Stimulated activated CD4-positive, alpha-beta T cell treated with anti-CD3 and anti-CD28 coated beads, TNF-alpha, amount 100 ng/mL, for 48 hours (primary cell): ENCODE data around the gene RASL10A.
"Not testable (repeated sequence)": the region's sequence is repeated elsewhere in the genome, so short reads cannot be mapped to it uniquely, and the experiment has no call there.

Source experiments
- DNase-seq, 3 donors: peaks; one replicate each; pipeline ENCODE4 v3.0.0-alpha.2; 2020; ENCODE audit warnings: low read depth in 3 of 3

The RASL10A gene, protein sequence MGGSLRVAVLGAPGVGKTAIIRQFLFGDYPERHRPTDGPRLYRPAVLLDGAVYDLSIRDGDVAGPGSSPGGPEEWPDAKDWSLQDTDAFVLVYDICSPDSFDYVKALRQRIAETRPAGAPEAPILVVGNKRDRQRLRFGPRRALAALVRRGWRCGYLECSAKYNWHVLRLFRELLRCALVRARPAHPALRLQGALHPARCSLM

DNA sequence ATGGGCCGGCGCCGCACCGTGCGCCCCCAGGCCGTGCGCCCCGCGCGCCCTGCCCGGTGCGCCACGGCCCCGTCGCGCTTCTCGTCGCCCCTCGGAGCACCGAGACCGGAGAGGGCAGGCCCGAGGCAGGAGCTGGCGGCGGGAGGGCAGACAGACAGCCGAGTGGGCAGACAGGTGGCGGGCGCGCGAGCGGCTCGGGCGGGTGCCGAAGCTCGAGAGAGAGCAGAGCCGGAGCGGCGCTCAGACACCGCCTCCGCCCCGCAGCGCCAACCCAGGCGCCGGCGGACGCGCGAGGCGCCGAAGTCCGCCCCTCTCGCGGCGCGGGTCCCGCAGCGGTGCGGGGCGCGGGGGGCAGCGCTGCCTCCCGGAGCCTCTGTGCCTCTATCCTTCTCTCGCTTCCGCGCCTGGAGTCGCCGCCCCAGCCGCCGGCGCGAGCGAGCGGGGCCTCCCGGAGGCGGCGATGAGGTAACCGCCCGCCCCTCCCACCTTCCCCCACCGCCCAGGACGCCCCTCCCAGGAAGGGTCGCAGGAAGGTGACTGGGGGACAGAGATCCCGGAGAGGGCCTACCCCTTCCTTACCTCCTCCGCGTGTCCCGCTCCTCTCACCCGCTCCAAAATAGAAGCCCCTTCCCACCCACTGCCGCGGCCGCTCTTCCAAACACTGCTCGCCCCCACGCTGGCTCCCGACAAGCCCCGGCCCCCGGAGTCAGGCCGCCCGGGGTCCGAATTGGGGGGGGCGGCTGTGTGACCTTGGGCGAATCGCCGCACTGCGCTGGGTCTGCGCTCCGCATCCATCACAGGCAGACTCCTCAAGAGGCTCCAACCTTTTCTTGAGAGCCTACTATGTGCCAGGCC lies at the start of gene RASL10A:
TSS of gene RASL10A (minus strand) at position 412 of the 855 bp plus-strand sequence. CDS start 451 bp downstream, outside the sequence.
- DNase-seq, result no peak

DNA sequence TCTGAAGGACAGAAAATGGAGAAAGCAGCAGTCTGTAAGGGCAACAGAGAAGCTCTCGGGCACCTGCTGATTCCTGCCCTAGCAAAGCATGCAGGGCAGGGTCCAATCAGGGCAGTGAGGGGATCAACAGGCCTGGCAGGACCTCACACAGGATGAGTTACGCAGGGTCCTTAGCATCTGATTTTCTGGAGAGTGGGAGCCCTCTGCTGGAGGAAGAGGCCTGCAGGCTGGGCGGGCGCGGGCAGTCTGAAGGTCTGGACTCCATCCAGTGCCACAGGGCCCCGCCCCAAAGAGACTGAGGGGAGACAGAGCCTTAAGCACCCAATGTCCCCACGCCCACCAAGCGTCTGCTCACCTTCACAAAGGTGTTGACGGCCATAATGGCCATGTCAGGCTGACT lies 44.0 kb upstream of the RASL10A start:
- no peak for DNase-seq

DNA sequence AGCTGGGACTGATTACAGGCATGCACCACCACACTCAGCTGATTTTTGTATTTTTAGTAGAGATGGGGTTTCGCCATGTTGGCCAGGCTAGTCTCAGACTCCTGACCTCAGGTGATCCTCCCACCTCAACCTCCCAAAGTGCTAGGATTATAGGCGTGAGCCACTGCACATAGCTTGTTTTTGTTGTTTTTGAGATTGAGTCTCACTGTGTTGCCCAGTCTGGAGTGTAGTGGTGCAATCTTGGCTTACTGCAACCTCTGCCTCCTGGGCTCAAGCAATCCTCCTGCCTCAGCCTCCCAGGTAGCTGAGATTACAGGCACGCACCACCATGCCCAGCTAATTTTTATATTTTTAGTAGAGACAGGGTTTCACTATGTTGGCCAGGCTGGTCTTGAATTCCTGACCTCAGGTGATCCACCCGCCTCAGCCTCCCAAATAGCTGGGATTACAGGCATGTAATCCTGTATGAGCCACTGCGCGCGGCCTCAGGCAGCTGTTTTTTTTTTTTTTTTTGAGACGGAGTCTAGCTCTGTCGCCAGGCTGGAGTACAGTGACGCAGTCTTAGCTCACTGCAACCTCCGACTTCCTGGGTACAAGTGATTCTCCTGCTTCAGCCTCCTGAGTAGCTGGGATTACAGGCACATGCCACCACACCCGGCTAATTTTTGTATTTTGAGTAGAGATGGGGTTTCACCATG lies 41.8 kb upstream of the RASL10A start:
- not testable (repeated sequence) for DNase-seq

DNA sequence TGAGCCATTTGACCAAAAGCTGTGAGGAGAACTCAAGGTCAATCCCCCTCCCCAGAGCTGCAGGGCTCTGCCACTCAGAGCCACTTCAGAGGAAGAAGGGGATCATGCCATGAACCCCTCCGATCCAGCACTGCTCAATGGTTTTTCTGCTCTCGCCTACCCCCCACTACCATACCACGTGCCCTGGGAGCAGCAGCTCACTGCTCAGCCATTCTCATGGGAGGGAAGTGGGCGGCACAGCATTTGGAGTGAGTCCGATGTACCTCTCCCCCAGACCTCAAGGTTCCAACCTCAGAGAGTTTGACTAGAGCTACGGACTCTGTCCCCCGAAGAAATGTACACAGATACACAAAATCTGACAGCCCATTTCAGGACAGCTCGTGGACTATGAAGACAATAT lies 38.4 kb upstream of the RASL10A start:
- no peak for DNase-seq

DNA sequence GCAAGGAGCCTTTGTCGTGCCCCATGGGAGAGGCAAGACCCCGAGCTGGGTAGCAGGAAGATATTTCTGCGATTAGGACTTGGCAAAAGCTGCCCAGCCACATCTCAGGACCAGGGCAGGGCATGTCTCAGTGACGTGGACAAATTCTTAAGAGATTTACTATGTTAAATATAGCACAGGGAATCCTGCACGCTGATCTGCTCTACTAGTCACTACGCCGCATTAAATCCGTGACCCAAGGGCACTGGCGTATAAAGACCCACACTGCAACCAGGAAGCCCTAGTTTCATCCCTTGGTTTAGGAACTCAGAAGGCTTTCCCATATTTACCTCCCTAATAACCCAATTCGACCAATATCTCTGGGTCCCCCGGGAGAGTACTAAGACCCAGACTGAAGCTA lies 37.8 kb upstream of the RASL10A start:
- DNase-seq, result no peak

DNA sequence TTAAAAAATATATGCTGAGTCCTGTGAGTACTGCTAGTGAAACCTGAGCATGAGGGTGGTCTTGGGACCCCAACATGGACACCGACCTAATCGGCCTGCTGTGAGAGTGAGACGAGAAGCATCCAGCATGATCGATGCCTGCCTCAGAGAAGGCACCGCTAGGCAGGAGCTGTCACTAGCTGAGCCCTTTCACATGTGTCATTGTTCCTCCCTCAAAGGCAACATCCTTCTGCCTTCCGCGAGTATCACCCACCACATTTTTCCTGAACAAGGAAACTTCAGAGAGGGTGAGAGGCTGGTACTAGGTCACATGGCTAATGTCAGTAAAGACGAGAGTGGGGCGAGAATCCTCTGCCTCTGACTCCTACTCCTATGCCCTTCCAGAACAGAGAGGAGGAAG lies 37.3 kb upstream of the RASL10A start:
- DNase-seq, result no peak

DNA sequence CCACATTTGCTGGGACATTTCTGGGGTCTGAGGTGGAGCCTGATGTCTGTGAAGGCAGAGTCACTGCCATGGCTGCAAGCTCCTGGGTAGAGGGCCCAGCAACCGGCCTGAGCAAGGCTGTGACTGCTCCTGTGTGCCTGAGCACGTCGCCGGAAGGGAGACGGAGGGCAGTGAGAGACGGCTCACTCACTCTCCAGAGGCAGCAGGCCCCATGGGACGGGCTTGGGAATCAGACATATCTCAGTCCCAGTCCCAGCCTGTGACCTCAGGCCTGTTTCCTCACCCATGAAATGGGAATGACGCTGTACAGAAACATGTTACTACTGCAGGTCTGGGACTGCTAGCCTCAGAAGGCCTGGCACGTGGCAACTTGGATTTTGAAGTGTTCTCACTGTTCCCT lies 36.4 kb upstream of the RASL10A start:
- DNase-seq, result no peak

DNA sequence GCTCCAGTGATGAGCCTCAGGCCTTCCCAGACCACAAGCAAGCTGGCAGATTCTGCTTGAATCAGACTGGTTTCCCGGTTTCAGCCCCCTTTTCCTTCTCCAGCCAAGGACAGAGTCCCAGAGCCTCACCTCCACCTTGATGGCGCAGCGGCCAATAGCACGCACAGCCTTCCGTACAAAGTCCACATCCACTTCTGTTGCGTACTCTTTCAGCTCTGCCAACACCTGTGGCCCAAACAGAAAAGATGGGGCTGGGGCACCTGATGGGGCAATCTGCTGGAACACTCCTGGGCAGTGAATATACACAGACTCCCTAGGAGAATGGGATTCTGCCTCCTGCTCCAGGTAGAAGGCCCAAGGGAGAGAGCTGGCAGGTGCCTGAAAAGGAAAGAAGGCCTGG lies 35.5 kb upstream of the RASL10A start:
- no peak for DNase-seq

DNA sequence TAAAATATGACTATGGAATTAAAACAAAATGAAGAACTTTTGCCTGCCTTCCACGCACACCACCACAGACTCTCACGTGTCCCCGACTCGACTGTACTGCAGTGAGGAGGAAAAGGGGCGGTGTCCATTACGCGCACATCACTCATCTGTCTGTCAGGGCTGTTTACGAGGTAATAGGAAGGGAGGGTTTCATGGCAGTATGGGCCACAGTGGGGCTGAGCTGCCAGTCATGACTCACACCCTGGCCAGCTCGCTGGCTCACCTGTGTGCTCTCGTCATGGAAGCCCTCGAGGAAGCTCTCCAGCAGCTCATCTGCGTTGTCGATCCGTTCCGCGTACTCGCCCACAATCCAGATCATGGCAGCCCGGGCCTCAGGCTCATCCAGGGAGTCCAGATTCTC lies 33.5 kb upstream of the RASL10A start:
- DNase-seq, result no peak

DNA sequence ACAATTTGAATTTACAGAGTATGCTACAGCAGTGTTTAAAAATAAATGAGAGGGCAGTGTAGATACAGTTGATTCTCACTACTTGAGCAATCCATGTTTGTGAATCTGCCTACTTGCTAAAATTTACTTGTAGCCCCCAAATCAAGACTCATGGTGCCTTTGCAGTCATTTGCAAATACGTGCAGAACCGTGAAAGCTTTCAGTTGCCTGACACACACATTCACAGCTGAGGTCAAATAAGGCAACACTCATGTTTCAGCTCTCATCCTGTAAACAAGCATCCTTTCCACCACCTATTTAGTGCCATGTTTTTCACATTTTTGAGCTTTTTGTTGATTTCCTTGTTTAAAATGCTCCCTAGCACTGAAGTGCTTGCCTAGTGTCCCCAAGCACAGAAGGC lies 32.5 kb upstream of the RASL10A start:
- DNase-seq, result no peak

DNA sequence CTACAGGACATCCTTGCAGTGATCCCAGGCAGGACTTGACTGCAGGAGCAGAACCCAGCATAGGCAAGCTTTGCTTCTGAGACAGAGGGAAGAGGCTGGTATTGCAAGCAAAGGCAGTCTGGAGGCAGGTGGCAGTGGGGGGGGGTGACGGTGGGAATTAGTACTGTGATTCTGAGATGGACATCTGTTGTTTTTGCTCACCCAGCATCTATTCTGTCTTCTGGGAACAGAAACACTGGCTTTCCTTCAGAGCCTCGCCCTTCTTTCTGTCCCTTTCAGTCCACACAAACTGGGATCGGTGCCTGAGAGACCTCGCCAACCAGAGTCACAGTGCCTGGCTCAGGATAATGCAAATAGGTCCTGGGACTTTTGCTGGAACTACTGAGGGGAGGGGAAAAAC lies 31.2 kb upstream of the RASL10A start:
- DNase-seq, result no peak

DNA sequence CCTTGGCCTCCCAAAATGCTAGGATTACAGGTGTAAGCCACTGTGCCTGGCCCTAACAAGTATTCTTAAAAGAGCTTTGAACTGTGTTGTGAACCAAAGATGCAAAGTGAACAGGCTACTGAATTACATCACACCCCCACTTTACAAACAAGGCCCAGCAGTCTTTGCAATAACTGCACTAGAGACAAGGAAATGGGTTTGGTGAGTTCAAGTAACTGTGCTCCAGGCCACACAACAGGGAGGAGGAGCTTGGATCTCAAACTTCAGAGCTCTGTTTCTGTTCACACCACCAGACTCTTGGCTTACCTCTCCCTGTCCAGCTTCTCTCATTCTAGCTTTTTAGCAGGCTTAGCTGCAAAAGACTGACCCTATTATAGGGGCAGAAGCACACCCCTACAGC lies 30.4 kb upstream of the RASL10A start:
- no peak for DNase-seq

DNA sequence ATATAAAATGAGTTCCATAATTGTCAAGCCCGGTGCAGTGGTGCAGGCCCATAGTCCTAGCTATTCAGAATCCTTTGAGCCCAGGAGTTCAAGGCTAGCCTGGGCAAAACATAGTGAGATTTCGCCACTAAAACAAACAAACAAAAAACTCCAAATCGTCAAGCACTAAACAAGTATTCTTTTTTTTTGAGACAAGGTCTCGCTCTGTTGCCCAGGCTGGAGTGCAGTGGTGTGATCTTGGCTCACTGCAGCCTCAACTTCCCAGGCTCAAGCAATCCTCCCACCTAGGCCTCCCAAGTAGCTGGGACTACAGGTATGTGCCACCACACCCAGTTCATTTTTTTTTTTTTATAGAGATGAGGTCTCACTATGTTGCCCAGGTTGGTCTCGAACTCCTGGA lies 29.4 kb upstream of the RASL10A start:
- DNase-seq, result not testable (repeated sequence)

DNA sequence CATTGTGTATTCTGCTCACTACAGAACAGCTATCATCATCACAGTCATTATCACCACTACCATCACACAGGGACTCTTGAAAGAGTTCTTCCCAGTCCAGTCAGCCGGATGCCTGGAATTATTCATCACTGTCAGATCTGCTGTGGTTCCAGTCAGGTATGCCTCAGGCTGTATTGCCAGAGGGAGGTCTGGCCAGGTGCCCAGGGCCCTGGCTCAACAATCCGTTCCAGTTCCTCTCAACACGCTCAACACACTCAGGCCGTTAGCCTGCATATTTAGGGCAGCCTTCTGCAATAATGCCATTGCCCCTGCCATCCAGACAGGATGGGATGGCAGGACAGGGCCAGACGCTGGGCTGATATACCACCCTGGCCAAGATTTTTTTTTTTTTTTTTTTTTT lies 28.6 kb upstream of the RASL10A start:
- DNase-seq, result no peak

DNA sequence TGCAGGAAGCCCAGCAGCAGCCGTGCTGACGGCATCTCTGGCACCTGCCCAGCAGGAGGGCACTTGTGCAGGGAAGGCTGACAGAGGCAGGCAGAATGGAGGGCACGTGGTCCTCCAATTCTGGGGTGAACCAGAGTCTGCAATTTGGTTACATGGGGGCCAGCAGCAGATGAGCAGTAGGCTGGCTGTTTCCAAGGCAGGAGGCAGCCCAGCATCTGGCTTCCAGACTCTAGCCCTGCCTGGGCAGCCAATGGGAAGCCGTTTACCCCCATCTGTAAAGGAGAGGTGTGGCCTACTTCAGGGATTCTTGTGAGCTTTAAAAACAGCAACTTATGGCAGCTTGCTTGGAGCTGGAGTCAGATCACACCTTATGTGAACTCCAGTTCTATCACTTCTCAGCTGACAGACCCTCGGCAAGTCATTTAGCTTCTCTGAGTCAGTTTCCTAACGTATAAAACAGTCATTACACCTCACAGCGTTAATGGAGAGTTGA lies 27.9 kb upstream of the RASL10A start:
- DNase-seq, result no peak

DNA sequence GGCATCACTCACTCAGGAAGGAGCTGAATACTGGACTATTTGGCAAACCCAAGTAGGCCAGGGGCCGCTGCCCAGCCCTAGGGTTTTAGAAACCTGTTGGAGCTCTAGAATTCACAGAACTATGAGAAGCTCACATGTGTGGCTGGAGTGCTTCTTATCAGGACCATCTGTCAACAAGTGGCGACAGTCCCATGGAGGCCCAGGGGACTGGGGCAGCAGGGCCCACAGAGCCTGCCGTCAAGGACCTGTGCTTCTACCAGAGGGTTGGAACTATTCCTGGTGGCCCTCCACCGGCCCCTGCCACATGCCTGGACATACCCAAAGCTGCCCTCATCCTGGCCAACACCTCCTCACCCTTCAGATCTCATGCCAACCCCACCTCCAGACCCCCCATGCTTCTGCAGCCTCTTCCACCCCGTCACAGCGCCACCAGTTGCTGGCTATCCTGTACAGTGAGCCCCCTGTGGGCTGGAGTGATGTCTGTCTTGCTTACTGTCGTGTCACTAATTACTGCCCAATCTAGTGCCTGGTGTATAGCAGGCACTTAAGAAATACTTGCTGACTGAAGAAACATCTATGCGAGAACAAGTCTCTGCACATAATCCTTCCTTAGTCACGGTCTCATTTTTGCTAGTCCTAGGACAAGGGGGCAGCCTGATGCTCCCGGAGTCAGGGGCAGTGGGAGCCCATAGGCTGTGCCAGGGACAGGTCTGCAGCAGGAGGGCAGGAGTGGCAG lies 27.2 kb upstream of the RASL10A start:
- DNase-seq, result no peak

DNA sequence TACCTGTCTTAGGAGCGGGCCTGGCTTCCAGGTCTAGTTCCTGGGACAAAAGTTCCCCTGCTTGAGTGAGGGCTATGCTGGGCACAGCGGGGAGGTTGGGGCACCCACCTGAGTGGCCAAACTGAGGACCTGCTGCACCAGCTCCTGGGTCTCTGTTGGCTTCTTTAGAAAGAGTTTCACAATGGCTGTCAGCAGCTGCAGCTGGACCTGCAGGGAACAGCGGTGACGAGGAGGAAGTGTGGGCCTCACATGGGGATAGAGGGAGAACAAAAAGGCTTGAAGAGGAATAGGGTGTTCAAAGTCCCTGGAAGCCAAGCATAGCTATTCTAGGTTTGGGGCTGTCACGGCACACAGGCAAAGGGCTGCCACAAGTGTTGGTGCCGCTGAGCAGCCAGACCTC lies 26.7 kb upstream of the RASL10A start:
- DNase-seq, result no peak

DNA sequence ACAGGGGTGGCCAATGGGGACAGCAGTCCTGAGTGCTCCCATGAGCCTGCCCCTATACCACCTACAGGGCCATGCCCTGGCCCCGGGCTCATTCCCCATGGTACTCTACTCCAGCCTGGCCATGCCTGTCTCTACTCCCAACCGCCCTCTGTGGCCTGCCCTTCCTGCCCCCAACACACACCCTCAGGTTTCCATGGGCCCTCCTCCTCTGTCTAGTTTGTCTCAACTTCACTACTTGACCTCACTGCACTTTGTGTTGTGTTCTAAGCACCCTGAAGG lies 26.3 kb upstream of the RASL10A start:
- no peak for DNase-seq

DNA sequence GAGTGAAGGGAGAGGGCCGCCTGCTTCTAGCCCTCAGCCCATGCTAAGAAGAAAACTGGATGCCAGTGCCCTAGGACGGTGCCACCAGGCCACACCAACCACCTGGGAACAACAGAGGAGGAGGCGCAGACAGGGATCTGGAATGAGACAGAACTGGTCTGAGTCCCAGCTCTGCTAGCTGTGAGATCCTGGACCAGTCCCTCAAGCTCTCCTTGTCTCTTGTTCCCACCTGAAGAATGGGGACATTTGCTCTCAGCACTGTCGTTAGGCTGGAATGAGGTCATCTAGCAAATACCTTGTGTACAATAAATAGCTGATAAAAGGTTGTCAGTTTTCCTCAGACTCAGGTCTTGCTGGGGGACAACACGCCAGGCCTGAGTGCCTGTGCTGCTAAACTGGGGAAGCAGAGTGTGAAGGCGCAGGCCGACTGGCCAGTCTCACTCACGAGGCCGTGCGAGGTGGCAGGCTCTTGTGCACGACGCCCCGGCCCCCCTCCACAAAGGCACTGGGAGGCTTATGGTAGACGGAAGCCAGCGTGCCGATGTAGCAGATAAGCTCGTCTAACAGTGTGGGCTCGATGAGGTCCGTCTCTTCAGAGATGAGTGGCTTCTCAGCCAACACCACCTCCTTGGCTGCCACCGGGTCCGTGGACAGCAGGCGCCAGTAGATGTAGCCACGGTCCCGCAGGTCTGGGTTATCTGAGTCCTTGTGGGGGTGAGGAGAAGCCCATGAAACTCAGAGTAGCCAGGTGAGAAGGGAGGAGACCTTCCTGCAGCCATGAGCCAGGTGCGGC lies 25.8 kb upstream of the RASL10A start:
- DNase-seq, result no peak

DNA sequence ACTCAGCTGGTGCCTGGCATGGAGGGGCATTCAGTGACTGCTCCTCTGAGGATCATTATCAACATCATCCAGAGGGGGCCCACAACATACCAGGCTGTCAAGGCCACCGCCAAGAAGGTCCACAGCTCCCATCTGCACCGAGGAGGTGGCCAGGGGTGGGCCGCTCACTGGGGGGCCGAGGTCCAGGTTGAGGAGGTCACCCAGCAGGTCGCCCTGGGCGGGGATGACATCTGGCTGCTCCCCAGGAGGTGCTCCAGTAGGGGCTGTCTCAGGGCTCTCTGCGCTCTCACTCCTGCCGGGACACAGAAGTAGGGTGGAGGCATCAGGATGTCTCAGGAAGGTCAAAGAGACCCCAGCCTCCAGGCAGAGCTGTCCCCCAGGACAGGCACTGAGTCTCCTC lies 25.1 kb upstream of the RASL10A start:
- DNase-seq, result no peak
